ENCODE measurements around the gene LMLN. TPM values are rescaled to one million over a fixed set of nuclear protein-coding genes. Genes with fewer than 3 reads are reported as not detected.
"Not testable (repeated sequence)": the region's sequence is repeated elsewhere in the genome, so short reads cannot be mapped to it uniquely, and the experiment has no call there.

The LMLN gene
- total RNA-seq, 1 donor from 2014 or later: 2.0 TPM

- DNase-seq: no peak
These were observed 1.7 kb upstream of the LMLN start for GRCh38 chr3:197958346-197958745.

DNA sequence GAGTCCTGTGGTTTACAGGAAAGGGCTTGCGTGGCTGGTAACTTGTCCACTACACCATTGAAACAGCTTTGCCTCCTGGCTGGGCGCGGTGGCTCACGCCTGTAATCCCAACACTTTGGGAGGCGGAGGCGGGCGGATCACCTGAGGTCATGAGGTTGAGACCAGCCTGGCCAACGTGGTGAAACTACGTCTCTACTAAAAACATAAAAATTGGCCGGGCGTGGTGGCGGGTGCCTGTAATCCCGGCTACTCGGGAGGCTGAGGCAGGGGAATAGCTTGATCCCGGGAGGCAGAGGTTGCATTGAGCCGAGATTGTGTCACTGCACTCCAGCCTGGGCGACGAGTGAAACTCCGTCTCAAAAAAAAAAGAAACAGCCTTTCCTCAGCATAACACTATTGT lies 1.2 kb upstream of the LMLN start:
- DNase-seq: not testable (repeated sequence)

DNA sequence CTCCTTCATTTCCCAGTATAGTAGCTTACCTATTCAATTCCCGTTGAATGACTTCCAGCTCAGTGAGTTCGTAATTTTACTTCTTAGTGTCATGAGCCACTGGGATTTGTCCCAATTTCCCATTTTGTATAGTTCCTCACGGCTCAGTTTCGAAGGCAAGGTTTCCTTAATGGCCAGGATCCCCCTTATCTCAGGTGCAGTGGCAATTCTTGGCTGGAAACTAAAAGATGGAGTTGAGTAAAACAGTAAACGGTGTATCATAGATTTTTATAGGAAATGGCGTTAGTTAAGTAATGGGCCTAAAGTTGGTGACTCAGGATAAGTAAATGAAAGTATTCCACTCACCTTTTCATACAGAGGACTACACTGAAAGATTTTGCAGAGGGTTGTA lies 522 bp upstream of the LMLN start:
- no peak for DNase-seq

GRCh38 chr3:197960694-197961581 lies 921 bp downstream of the LMLN start:
- no peak for DNase-seq

- no peak for DNase-seq
These were observed 1.5 kb downstream of the LMLN start for GRCh38 chr3:197961582-197961945.

DNA sequence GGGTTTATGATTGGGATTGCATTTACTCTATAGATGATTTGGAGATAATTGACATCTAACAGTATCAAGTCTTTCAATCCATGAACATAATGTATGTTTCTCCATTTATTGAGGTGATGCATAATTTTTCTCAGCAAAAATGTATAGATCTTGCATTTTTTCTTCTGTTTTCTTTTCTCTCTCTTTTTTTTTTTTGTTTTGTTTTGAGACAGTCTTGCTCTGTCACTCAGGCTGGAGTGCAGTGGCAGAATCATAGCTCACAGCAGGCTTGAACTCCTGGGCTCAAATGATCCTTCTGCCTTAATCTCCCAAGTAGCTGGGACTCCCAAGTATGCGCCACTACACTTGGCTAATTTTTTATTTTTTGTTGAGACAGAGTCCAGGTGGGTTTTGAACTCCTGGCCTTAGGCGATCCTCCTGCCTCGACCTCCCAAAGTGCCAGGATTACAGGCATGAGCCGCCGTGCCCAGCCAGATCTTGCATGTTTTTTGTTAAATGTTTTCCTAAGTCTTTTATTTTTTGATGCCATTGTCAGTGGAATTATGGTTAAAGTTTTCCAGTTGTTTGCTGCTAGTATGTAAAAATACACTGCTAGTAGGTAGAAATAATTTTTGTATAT lies 3.1 kb downstream of the LMLN start:
- DNase-seq: no peak

DNA sequence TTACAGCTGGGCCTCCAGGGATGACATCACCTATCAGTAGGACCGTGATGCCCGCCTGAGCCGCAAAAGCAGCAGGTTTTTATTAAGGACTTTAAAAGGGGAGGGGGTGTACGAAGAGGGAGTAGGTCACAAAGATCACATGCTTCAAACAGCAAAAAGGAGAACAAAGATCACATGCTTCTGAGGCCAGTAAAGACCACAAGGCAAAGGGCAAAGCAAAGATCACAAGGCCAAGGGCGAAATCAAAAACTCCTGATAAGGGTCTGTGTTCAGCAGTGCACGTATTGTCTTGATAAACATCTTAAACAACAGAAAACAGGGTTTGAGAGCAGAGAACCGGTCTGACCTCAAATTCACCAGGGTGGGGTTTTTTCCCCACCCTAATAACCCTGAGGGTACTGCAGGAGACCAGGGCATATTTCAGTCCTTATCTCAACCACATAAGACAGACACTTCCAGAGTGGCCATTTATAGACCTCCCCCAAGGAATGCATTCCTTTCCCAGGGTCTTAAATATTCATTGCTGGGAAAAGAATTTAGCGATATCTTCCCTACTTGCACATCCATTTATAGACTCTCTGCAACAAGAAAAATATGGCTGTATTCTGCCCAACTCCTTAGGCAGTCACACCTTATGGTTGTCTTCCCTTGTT lies 7.4 kb downstream of the LMLN start:
- not testable (repeated sequence) for DNase-seq

- peak; percentile 13 for DNase-seq
These were observed 10.6 kb downstream of the LMLN start for GRCh38 chr3:197970588-197970987.

- DNase-seq: no peak
These were observed 14.0 kb downstream of the LMLN start for GRCh38 chr3:197974016-197974415.

- no peak for DNase-seq
These were observed 15.3 kb downstream of the LMLN start for GRCh38 chr3:197975311-197975710.

DNA sequence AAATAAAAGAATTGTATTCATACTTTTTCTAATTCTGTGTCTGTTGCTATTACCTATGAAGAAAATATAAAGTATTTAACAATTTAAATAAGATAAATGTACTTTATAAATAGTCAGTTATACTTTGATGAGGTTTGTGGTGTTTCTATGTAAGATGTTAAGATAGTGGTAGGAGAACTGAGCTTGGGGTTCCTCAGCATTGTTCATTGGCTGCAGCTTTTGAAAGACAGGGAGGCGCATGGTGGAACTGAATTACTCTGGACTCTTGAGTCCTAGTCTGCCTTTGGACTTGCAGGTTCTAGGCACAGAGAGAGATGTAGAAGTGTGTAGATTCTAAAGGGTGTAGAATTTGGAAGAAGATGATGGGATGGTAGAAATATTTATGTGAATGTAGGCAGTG lies 23.1 kb downstream of the LMLN start:
- DNase-seq: no peak

GRCh38 chr3:197989651-197990050 lies 29.6 kb downstream of the LMLN start:
- DNase-seq: no peak

GRCh38 chr3:197994736-197995135 lies 34.7 kb downstream of the LMLN start:
- DNase-seq: no peak

GRCh38 chr3:197996855-197997254 lies 36.8 kb downstream of the LMLN start:
- no peak for DNase-seq

DNA sequence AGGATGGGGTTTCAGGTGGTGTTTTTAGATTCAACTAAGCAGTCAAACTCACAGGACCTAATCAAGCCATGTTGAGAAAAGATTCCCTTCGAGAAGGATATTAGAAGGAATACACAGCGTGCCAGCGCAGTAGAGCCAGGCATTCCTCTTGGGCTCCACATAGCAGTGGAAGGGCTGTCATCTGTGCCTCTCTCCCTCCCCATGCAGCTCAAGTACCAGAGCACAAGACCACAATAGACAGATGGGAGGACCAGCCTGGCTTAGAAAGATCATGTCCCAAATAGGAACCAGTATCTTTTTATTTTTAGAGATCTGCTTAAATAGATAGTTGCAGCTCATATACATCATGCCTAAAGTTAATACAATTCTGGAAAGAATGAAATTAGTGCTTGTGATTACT lies 37.9 kb downstream of the LMLN start:
- no peak for DNase-seq

GRCh38 chr3:198017090-198017489 lies 57.1 kb downstream of the LMLN start:
- DNase-seq: no peak

- no peak for DNase-seq
These were observed 58.4 kb downstream of the LMLN start for GRCh38 chr3:198018416-198018815.

GRCh38 chr3:198019115-198019514 lies 59.1 kb downstream of the LMLN start:
- DNase-seq: no peak

GRCh38 chr3:198021320-198021719 lies 61.3 kb downstream of the LMLN start:
- DNase-seq: no peak

DNA sequence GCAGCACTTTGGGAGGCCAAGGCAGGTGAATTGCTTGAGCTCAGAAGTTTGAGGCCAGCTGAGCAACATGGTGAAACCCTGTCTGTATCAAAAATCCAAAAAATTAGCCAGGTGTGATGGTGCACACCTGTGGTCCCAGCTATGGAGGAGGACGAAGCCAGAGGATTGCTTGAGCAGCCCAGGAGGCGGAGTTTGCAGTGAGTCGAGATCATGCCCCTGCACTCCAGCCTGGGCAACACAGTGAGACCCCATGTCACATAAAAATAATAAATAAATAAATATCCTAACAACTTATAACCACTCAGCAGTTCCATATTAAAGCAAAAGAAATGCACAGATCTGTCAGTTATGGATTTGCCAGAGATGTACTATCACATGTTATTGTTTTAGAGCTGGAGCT lies 62.6 kb downstream of the LMLN start:
- DNase-seq: no peak

DNA sequence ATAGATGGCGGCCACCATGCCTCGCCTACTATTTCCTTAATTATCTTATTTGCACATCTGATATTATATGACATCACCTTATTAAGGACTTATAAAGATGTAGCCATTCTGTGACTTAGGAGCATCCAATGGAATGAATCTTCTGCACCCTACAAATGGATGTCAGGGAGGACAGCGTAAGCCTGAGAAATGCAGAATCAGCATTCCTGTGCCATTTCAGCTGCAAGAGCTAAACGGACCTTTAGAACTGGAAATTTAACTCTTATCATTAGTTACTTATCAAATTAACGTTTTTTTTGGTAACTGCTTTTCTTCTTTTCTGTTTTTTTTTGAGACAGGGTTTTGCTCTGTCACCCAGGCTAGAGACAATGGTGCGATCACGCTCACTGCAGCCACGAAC lies 65.6 kb downstream of the LMLN start:
- DNase-seq: no peak

GRCh38 chr3:198026620-198027019 lies 66.6 kb downstream of the LMLN start:
- no peak for DNase-seq

DNA sequence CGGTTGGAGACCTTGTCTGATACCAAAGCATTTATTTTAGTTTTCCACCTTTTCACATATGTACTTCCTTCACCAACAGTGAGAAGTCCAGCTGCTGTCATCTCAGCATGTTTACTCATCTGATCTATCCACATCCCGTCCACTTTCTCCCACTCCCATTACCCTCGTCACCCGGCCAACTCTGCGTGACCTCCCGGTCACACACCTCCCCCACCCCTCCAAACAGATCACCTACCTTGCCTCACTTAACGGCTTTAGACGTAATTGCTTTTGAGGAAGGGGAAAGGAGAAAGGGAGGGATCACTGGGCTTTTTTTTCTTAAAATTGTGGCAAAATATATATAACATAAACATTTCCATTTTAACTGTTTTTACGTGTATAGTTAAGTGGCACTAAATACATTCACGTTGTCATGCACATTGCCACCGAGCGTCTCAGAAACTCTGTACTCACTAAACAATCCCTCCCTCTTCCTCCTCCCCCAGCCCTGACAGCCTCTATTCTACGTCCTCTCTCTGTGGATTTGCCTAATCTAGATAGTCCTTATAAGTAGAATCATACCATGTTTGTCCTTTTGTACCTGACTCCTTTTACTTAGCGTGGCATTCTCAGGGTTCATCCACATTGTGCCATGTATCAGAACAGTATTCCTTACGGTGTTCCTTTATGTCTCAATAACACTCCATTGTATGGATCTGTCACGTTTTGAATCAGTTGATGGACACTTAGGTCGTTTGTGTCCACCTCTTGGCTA lies 67.2 kb downstream of the LMLN start:
- DNase-seq: no peak
